PC-3 (cell line): ENCODE data around the gene MON2. TPM values are rescaled to one million over a fixed set of nuclear protein-coding genes. Genes with fewer than 3 reads are reported as not detected.
"Not testable (repeated sequence)": the region's sequence is repeated elsewhere in the genome, so short reads cannot be mapped to it uniquely, and the experiment has no call there.

Source experiments
- ATAC-seq: fragments of 200-7000 bp; cut with Tn5 transposase; 2 replicates; pipeline ENCODE4 v1.9.1; 2020; ENCODE audit warnings: mild to moderate bottlenecking, moderate library complexity
- BruUV-seq: library from RNA; stranded (reverse); fragments of 400-500 nt; replicated peaks from 2 replicates; lab custom pipeline; 2021; lab: Mats Ljungman, UMichigan
- CTCF ChIA-PET: fragments of 300-600 bp; sonication (Branson Sonifier 250); formaldehyde crosslinking; loops from one replicate; lab custom pipeline; 2022; ENCODE audit warnings: antibody characterized with exemption; lab: Charles Lee
- POLR2A ChIA-PET: fragments of 300-600 bp; sonication (Branson Sonifier 250); formaldehyde crosslinking; loops from one replicate; lab custom pipeline; 2022; ENCODE audit warnings: antibody characterized with exemption; ENCODE audit not compliant: unreplicated experiment; lab: Charles Lee
- DNase-seq: peaks from one replicate; pipeline ENCODE4 v3.0.0-alpha.2; 2015
- H2AFZ ChIP-seq: fragments of 300-600 bp; sonication (generic); 2 replicates; pipeline ENCODE4 v1.6.0; 2016; ENCODE audit warnings: antibody characterized with exemption, low read length
- H3F3A ChIP-seq: fragments of 300-600 bp; sonication (generic); one replicate; pipeline ENCODE4 v1.6.0; 2017; ENCODE audit warnings: antibody characterized with exemption, low read length, control low read depth, mild to moderate bottlenecking; ENCODE audit not compliant: unreplicated experiment
- H3K27ac ChIP-seq: fragments of 300-600 bp; sonication (generic); 2 replicates; pipeline ENCODE4 v1.5.1; 2016; ENCODE audit warnings: mild to moderate bottlenecking, low read length
- H3K27me3 ChIP-seq: fragments of 300-600 bp; sonication (generic); 2 replicates; pipeline ENCODE4 v1.6.1; 2016; ENCODE audit warnings: low read length, mixed read lengths
- H3K36me3 ChIP-seq: fragments of 300-600 bp; sonication (generic); 2 replicates; pipeline ENCODE4 v1.6.1; 2016; ENCODE audit warnings: low read depth, mixed run types, low read length, mixed read lengths
- H3K4me1 ChIP-seq: fragments of 300-600 bp; sonication (generic); 2 replicates; pipeline ENCODE4 v1.5.1; 2016; ENCODE audit warnings: low read length; ENCODE audit not compliant: insufficient read depth
- H3K4me2 ChIP-seq: fragments of 300-600 bp; sonication (generic); 2 replicates; pipeline ENCODE4 v1.6.0; 2016; ENCODE audit warnings: low read length
- H3K4me3 ChIP-seq: fragments of 300-600 bp; sonication (generic); 2 replicates; pipeline ENCODE4 v1.5.1; 2016; ENCODE audit warnings: mild to moderate bottlenecking, low read length, mixed read lengths
- H3K79me2 ChIP-seq: fragments of 300-600 bp; sonication (generic); 2 replicates; pipeline ENCODE4 v1.6.1; 2017; ENCODE audit warnings: low read length, mixed read lengths
- H3K9ac ChIP-seq: fragments of 300-600 bp; sonication (generic); 2 replicates; pipeline ENCODE4 v1.6.0; 2016; ENCODE audit warnings: mild to moderate bottlenecking, low read length
- H3K9me2 ChIP-seq: fragments of 300-600 bp; sonication (generic); replicated peaks from 2 replicates; pipeline ENCODE4 v1.6.1; 2016; ENCODE audit warnings: mixed run types, low read length, mixed read lengths
- H3K9me3 ChIP-seq: fragments of 300-600 bp; sonication (generic); 2 replicates; pipeline ENCODE4 v1.6.1; 2016; ENCODE audit warnings: low read length, mixed read lengths
- H4K20me1 ChIP-seq: fragments of 300-600 bp; sonication (generic); 2 replicates; pipeline ENCODE4 v1.6.1; 2016; ENCODE audit warnings: low read length, mixed read lengths
- EZH2 ChIP-seq: fragments of 300-600 bp; sonication (generic); IDR thresholded peaks from one replicate; pipeline ENCODE4 v1.6.1; 2017; ENCODE audit warnings: antibody characterized with exemption, mild to moderate bottlenecking, low read length; ENCODE audit not compliant: unreplicated experiment
- EZH2phosphoT487 ChIP-seq: fragments of 300-600 bp; sonication (generic); IDR thresholded peaks from 2 replicates; pipeline ENCODE4 v1.6.1; 2018; ENCODE audit warnings: mild to moderate bottlenecking, antibody characterized with exemption, low read length, borderline replicate concordance
- intact Hi-C: fragments of 100-400 bp; cut with micrococcal nuclease; formaldehyde crosslinking; loops from 2 replicates; pipeline ENCODE4 v1.9.0; 2023
- total RNA-seq: library from RNA; depleted of rRNA; stranded (reverse); fragments of >200 nt; gene quantifications from 2 replicates; pipeline ENCODE4 v1.2.3, GENCODE V29; 2014
- TF ChIP-seq, protein P1 (sequence below): fragments of 300-600 bp; sonication (generic); conservative IDR thresholded peaks from 2 replicates; pipeline ENCODE4 v1.5.1; 2017; ENCODE audit warnings: antibody characterized with exemption, low read depth, mild to moderate bottlenecking, low read length

The MON2 gene
- total RNA-seq, 1 experiment from 2014 or later: 19.1 TPM

DNA sequence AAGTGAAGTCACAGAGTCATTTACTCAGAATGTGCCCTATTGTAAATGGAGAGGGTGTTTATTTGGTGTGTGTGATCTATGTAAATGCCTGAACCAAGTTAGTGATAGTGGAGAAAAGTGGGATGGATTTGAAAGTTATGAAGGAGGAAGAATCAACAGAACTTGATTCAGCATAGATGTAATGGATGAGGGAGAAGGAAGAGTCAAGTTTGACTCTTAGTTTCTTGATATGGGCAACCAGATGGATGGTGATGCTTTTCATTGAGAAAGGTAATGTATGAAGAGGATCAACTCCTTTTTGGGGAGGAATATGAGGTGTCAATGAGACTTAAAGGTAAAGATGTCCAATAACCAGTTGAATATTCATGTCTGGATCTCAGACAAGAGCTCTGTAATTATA is 6.7 kb upstream of the MON2 start:
- Histone ChIP-seq H3K9me2 (no peaks in the 10 kb centered on the region), H3K36me3 (no peaks in the 10 kb centered on the region), H4K20me1 (no peaks in the 10 kb centered on the region), H3K27ac (no peak overlapping the region), H3K9me3 (no peaks in the 10 kb centered on the region), H2AFZ (no peak overlapping the region), H3K4me1 (no peaks in the 10 kb centered on the region), H3K27me3 (no peaks in the 10 kb centered on the region), H3K9ac (no peak overlapping the region), H3K4me3 (no peak overlapping the region), H3K4me2 (no peak overlapping the region), H3K79me2 (no peaks in the 10 kb centered on the region), H3F3A (no peaks in the 10 kb centered on the region)
- no TSS peak for BruUV-seq
- ChIA-PET CTCF (no interaction called here), POLR2A (no interaction called here)
- no peak for DNase-seq
- intact Hi-C loops: no loop called here
- ATAC-seq: no peak
- TF ChIP-seq, protein P1, sequence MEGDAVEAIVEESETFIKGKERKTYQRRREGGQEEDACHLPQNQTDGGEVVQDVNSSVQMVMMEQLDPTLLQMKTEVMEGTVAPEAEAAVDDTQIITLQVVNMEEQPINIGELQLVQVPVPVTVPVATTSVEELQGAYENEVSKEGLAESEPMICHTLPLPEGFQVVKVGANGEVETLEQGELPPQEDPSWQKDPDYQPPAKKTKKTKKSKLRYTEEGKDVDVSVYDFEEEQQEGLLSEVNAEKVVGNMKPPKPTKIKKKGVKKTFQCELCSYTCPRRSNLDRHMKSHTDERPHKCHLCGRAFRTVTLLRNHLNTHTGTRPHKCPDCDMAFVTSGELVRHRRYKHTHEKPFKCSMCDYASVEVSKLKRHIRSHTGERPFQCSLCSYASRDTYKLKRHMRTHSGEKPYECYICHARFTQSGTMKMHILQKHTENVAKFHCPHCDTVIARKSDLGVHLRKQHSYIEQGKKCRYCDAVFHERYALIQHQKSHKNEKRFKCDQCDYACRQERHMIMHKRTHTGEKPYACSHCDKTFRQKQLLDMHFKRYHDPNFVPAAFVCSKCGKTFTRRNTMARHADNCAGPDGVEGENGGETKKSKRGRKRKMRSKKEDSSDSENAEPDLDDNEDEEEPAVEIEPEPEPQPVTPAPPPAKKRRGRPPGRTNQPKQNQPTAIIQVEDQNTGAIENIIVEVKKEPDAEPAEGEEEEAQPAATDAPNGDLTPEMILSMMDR: no peak
- TF ChIP-seq EZH2 (no peak), EZH2phosphoT487 (no peak)

DNA sequence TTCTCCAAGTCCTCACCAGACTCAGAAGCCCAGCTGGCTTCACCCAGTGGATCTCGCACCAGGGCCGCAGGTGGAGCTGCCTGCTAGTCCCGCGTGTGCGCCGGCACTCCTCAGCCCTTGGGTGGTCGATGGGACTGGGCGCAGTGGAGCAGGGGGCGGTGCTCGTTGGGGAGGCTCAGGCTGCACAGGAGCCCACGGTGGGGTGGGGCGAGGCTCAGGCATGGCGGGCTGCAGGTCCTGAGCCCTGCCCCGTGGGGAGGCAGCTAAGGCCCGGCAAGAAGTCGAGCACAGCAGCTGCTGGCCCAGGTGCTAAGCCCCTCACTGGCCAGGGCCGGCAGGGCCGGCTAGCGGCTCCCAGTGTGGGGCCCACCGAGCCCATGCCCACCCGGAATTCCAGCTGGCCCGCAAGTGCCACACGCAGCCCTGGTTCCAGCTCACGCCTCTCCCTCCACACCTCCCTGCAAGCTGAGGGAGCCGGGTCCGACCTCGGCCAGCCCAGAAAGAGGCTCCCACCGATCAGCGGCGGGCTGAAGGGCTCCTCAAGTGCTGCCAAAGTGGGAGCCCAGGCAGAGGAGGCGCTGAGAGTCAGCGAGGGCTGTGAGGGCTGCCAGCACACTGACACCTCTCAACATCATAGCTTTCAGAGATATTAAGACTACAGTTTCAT is 5.3 kb upstream of the MON2 start:
- H3K9me3 ChIP-seq, H3K36me3 ChIP-seq, H2AFZ ChIP-seq, H3K27ac ChIP-seq, DNase-seq, H3K27me3 ChIP-seq, H3K79me2 ChIP-seq, H3K9me2 ChIP-seq, H3K4me3 ChIP-seq, H4K20me1 ChIP-seq, CTCF ChIA-PET, H3F3A ChIP-seq, H3K4me1 ChIP-seq, intact Hi-C loops, ATAC-seq, BruUV-seq, H3K4me2 ChIP-seq, POLR2A ChIA-PET, H3K9ac ChIP-seq: not testable (repeated sequence)

DNA sequence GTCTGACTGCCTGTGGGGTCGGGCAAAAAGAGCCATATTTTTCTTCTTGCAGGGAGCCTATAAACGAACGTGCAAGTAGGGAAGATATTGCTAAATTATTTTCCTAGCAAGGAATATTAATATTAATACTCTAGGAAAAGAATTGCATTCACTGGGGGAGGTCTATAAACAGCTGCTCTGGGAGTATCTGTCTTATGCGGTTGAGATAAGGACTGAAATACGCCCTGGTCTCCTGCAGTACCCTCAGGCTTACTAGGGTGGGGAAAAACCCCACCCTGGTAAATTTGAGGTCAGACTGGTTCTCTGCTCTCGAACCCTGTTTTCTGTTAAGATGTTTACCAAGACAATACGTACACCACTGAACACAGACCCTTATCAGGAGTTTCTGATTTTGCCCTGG is 3.4 kb upstream of the MON2 start:
- H3K9me3 ChIP-seq, H3K4me3 ChIP-seq, H3K4me2 ChIP-seq, H3K27me3 ChIP-seq, H3K9ac ChIP-seq, H4K20me1 ChIP-seq, DNase-seq, H3K36me3 ChIP-seq, H3K9me2 ChIP-seq, H3K27ac ChIP-seq, H2AFZ ChIP-seq, intact Hi-C loops, H3F3A ChIP-seq, POLR2A ChIA-PET, CTCF ChIA-PET, ATAC-seq, BruUV-seq, H3K4me1 ChIP-seq: not testable (repeated sequence)
- peaks cover 22% of the 10 kb centered on the region for H3K79me2 ChIP-seq
